NB4 (cell line): ENCODE measurements around the gene SPATA12.

ENCODE experiments used
- DNase-seq: peaks from one replicate; pipeline ENCODE4 v3.0.0; 2010; ENCODE audit warnings: low read depth
- H3K4me3 ChIP-seq: one replicate; pipeline ENCODE4 v1.5.1; 2011; ENCODE audit warnings: mild to moderate bottlenecking, low read depth, low read length, moderate library complexity
- MYC ChIP-seq: IDR thresholded peaks from 2 replicates; pipeline ENCODE4 v1.6.1; 2011; ENCODE audit warnings: low read depth, low read length
- POLR2A ChIP-seq: IDR thresholded peaks from 2 replicates; pipeline ENCODE4 v1.6.1; 2011; ENCODE audit warnings: mild to moderate bottlenecking; ENCODE audit not compliant: insufficient read length; ENCODE audit errors: extremely low read depth
- TF ChIP-seq, protein P1 (sequence below): IDR thresholded peaks from one replicate; pipeline ENCODE4 v1.5.1; 2012; ENCODE audit warnings: low read depth, low read length
- TF ChIP-seq, protein P2 (sequence below): IDR thresholded peaks from 2 replicates; pipeline ENCODE4 v1.6.1; 2011; ENCODE audit warnings: low read depth, low read length

Gene SPATA12

DNA sequence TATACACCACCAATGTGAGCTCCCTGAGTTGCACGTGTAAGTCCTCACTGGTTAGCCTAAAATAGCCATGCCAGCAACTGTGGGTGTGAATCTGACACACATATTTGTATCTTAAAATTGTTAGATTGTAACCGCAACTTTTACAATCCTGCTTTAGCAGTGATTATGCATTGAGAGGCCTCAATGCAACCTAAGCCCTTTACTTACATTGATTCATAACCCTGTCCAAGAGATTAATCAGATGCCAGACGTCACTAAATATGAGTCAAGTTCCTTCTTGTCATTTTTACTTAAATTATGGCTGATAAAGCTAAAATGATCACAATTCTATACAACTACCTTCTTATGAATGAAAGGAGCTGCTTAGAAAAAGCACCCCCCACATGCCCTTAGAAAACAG, 57.8 kb downstream of the SPATA12 start:
- H3K4me3 ChIP-seq: no peak overlapping the region
- no peak for DNase-seq
- TF ChIP-seq, protein P1, sequence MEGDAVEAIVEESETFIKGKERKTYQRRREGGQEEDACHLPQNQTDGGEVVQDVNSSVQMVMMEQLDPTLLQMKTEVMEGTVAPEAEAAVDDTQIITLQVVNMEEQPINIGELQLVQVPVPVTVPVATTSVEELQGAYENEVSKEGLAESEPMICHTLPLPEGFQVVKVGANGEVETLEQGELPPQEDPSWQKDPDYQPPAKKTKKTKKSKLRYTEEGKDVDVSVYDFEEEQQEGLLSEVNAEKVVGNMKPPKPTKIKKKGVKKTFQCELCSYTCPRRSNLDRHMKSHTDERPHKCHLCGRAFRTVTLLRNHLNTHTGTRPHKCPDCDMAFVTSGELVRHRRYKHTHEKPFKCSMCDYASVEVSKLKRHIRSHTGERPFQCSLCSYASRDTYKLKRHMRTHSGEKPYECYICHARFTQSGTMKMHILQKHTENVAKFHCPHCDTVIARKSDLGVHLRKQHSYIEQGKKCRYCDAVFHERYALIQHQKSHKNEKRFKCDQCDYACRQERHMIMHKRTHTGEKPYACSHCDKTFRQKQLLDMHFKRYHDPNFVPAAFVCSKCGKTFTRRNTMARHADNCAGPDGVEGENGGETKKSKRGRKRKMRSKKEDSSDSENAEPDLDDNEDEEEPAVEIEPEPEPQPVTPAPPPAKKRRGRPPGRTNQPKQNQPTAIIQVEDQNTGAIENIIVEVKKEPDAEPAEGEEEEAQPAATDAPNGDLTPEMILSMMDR: no peak
- no peak for TF ChIP-seq MYC
- no peak for TF ChIP-seq POLR2A
- TF ChIP-seq, protein P2, sequence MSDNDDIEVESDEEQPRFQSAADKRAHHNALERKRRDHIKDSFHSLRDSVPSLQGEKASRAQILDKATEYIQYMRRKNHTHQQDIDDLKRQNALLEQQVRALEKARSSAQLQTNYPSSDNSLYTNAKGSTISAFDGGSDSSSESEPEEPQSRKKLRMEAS: no peak

DNA sequence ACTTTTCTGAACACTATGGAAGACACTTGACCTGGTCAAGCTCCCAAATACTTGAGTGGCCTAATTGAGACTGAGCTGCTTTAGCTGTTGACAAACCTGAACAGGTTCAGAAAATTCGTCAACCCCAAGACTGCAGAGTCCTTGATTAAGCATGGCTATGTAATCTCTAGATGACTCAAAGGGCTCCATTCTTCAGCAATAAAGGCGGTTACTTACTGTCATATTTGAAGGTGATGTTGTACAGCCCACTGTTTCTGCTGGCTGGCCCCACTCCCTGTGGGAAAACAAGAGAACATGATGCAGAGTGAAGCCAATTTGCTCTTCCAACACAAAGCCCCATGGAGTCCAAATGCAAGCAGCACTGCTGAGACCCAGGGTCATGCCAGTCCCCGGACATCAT, 59.6 kb downstream of the SPATA12 start:
- TF ChIP-seq, protein P1: no peak
- TF ChIP-seq, protein P2: no peak
- TF ChIP-seq POLR2A (no peak), MYC (no peak)
- H3K4me3 ChIP-seq: no peak overlapping the region
- no peak for DNase-seq

DNA sequence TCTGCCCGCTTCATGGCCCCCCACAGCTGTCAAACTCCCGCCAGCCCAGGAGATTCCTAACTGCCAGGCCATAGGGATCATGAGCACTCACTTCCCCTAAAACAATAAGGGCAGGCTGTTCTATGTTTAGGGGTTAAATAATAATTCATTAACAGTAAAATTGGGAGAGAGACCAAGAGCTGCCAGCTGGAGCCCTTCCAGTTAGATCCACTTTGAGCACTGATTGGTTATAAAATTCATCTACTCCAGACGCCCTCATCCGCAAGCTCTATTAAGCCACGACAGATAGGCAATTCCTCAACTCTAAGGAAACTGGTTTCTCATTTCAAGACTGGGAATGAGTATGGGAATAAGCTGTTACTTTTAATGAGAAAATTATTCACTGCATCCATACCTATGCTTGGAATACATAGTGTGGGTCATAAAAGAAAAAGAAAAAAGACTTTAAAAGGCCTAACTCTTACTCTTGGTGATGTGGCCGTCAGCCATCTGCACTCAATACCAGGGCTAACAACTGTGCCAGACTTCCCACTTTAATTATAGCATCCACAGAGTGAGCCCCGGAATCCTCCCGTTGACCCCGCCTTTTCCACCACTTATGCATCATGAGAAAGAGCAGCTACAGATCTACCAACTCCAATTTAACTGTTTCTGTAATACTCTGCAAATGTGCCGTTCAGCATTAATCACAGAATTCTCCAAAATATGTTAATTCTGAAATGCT, 60.1 kb downstream of the SPATA12 start:
- no peak overlapping the region for H3K4me3 ChIP-seq
- DNase-seq: no peak
- no peak for TF ChIP-seq MYC
- TF ChIP-seq, protein P1: no peak
- TF ChIP-seq, protein P2: no peak
- TF ChIP-seq POLR2A: no peak
